MCF 10A (cell line): ENCODE results near the gene MBD2. TPM values are rescaled to one million over a fixed set of nuclear protein-coding genes. Genes with fewer than 3 reads are reported as not detected.

Experiments used
- BruUV-seq: library from RNA; stranded (reverse); fragments of 400-500 nt; replicated peaks from 2 replicates; lab custom pipeline; 2021; lab: Mats Ljungman, UMichigan
- CTCF ChIA-PET: fragments of 300-600 bp; sonication (Branson Sonifier 250); formaldehyde crosslinking; extraction: SDS; loops from one replicate; lab custom pipeline; 2021; ENCODE audit warnings: antibody characterized with exemption, inconsistent platforms; lab: Yijun Ruan, JAX
- POLR2A ChIA-PET: fragments of 300-600, 350-650 bp; sonication (Branson Sonifier 250); formaldehyde crosslinking; extraction: SDS; loops from one replicate; lab custom pipeline; 2020; ENCODE audit warnings: antibody characterized with exemption, inconsistent platforms; lab: Yijun Ruan, JAX
- DNase-seq: peaks from one replicate; pipeline ENCODE4 v3.0.0-alpha.2; 2018; ENCODE audit not compliant: unreplicated experiment
- H3K27ac Mint-ChIP-seq: one replicate; pipeline ENCODE4 v1.8.0; 2022; ENCODE audit warnings: mild to moderate bottlenecking, low read depth, mixed read lengths; ENCODE audit not compliant: unreplicated experiment
- H3K27me3 Mint-ChIP-seq: one replicate; pipeline ENCODE4 v1.8.0; 2022; ENCODE audit warnings: mixed read lengths; ENCODE audit not compliant: insufficient read depth, unreplicated experiment
- H3K36me3 Mint-ChIP-seq: one replicate; pipeline ENCODE4 v1.8.0; 2022; ENCODE audit warnings: mild to moderate bottlenecking, moderate library complexity, mixed read lengths; ENCODE audit not compliant: insufficient read depth, unreplicated experiment
- H3K4me1 Mint-ChIP-seq: one replicate; pipeline ENCODE4 v1.8.0; 2022; ENCODE audit warnings: mixed read lengths; ENCODE audit not compliant: insufficient read depth, unreplicated experiment
- H3K4me3 Mint-ChIP-seq: one replicate; pipeline ENCODE4 v1.8.0; 2022; ENCODE audit warnings: mild to moderate bottlenecking, moderate library complexity, mixed read lengths; ENCODE audit not compliant: unreplicated experiment
- H3K9me3 Mint-ChIP-seq: one replicate; pipeline ENCODE4 v1.8.0; 2022; ENCODE audit warnings: mixed read lengths; ENCODE audit not compliant: unreplicated experiment
- CTCF ChIP-seq: fragments of 200-600 bp; IDR thresholded peaks from one replicate; pipeline ENCODE4 v1.8.0; 2022; ENCODE audit warnings: antibody characterized with exemption, mild to moderate bottlenecking; ENCODE audit not compliant: unreplicated experiment
- intact Hi-C: fragments of 100-400 bp; cut with micrococcal nuclease; formaldehyde crosslinking; loops from 2 replicates; pipeline ENCODE4 v1.14.1; 2022
- total RNA-seq: library from RNA; stranded (reverse); gene quantifications from 2 replicates; pipeline ENCODE4 v1.2.3, GENCODE V29; 2022

The MBD2 gene
- total RNA-seq, 1 experiment from 2014 or later = 179 TPM

- peak overlapping the region; percentile 14 for H3K27ac Mint-ChIP-seq
- no peak overlapping the region for H3K4me3 Mint-ChIP-seq
- TF ChIP-seq CTCF = no peak
- H3K36me3 Mint-ChIP-seq = no peaks in the 10 kb centered on the region
- CTCF ChIA-PET = interaction anchor here (1.2 kb wide), 1 partner anchor 11 kb away, joined by 3 read pairs; no protein-coding TSS in a partner anchor
- POLR2A ChIA-PET = interaction anchor here (0.6 to 0.7 kb wide), 2 partner anchors 15 to 17 kb away, joined by 3 read pairs; no protein-coding TSS in a partner anchor
- DNase-seq = peak; percentile 61
- intact Hi-C loops = loop anchor here (1.0 kb wide), 1 partner anchor 313 kb away; no protein-coding TSS in a partner anchor
- peaks cover 17% of the 10 kb centered on the region for H3K4me1 Mint-ChIP-seq
- BruUV-seq = no TSS peak
- H3K27me3 Mint-ChIP-seq = no peaks in the 10 kb centered on the region
- peaks cover 13% of the 10 kb centered on the region for H3K9me3 Mint-ChIP-seq
These were observed 115.3 kb downstream of the MBD2 start for GRCh38 chr18:54109131-54109683.

- no peaks in the 10 kb centered on the region for H3K4me1 Mint-ChIP-seq
- intact Hi-C loops = no loop called here
- H3K27ac Mint-ChIP-seq = no peak overlapping the region
- H3K9me3 Mint-ChIP-seq = no peaks in the 10 kb centered on the region
- no peak for DNase-seq
- ChIA-PET CTCF (no interaction called here), POLR2A (no interaction called here)
- no peak for TF ChIP-seq CTCF
- no peak overlapping the region for H3K4me3 Mint-ChIP-seq
- no peaks in the 10 kb centered on the region for H3K27me3 Mint-ChIP-seq
- H3K36me3 Mint-ChIP-seq = peaks cover 5% of the 10 kb centered on the region
- BruUV-seq = no TSS peak
These were observed 122.3 kb downstream of the MBD2 start for GRCh38 chr18:54102123-54102522.

Other genes with a start within 250 kb of the MBD2 start
- 34.7 and 37.4 TPM in 2 replicates for gene POLI, start 44.8 kb upstream of the MBD2 start, total RNA-seq
- gene STARD6, start 133.2 kb upstream of the MBD2 start, total RNA-seq = not detected in 2 replicates
- gene C18orf54, start 133.2 kb upstream of the MBD2 start, total RNA-seq = 4.4 and 5.5 TPM in 2 replicates